Activated T-cell treated with anti-CD3 and anti-CD28 coated beads, Interleukin-2, amount 50 U/mL, for 72 hours (primary cell): Measurements from ENCODE around the gene TSPEAR. TPM values are rescaled to one million over a fixed set of nuclear protein-coding genes. Genes with fewer than 3 reads are reported as not detected.

Source experiments
- ATAC-seq, 2 donors: fragments of 150-1000 bp; cut with Tn5 transposase; replicated peaks in 1 of 2; 2 replicates each; pipeline ENCODE4 v1.10.0; 2021; ENCODE audit warnings: moderate library complexity in 2 of 2, mild to moderate bottlenecking in 1 of 2
- DNase-seq, 2 donors: peaks; one replicate each; pipeline ENCODE4 v3.0.0; 2021 to 2022; ENCODE audit warnings: mixed read lengths in 1 of 2
- H3K27ac Mint-ChIP-seq: one replicate; pipeline ENCODE4 v1.8.0; 2022; ENCODE audit warnings: mild to moderate bottlenecking, moderate library complexity, mixed read lengths
- H3K27me3 Mint-ChIP-seq: one replicate; pipeline ENCODE4 v1.8.0; 2022; ENCODE audit warnings: low read depth, mixed read lengths
- H3K36me3 Mint-ChIP-seq, 2 donors: one replicate each; pipeline ENCODE4 v1.8.0; 2022; ENCODE audit warnings: mixed read lengths in 2 of 2, mild to moderate bottlenecking in 1 of 2; ENCODE audit not compliant: insufficient read depth in 2 of 2
- H3K4me1 Mint-ChIP-seq: one replicate; pipeline ENCODE4 v1.8.0; 2022; ENCODE audit warnings: low read depth, mixed read lengths
- H3K4me3 Mint-ChIP-seq, 2 donors: one replicate each; pipeline ENCODE4 v1.8.0; 2022; ENCODE audit warnings: mild to moderate bottlenecking in 2 of 2, mixed read lengths in 2 of 2, moderate library complexity in 2 of 2
- H3K9me3 Mint-ChIP-seq, 2 donors: one replicate each; pipeline ENCODE4 v1.8.0; 2022; ENCODE audit warnings: mixed read lengths in 2 of 2
- total RNA-seq, 2 donors: library from RNA; stranded (reverse); gene quantifications; one replicate each; pipeline ENCODE4 v1.2.3, GENCODE V29; 2022

TSPEAR gene
- total RNA-seq, 2 donors from 2014 or later, result not detected

DNA sequence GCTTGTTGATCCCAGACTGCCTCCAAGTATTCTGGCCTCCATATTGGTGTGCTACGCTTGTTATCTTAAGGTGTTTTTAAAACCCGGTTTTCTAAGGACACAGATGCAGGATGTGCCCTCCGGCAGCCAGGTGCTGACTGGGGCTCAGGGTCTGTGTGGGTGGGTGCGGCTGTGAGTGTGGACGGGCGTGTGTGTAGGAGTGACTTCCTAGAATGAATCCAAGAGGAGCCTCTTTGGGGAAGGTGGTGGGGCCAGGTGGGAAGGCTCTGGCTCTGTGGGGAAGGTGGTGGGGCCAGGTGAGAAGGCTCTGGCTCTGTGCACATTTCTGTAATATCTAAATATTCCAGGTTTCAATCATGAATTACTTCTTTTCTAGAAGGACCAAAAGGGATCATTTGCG, 12.8 kb upstream of the TSPEAR start:
- DNase-seq (no peak), ATAC-seq (no peak)
- Mint-ChIP-seq H3K4me1 (peaks cover 11% of the 10 kb centered on the region), H3K36me3 (no peaks in the 10 kb centered on the region), H3K27ac (no peak overlapping the region), H3K9me3 (no peaks in the 10 kb centered on the region), H3K27me3 (peaks cover 38% of the 10 kb centered on the region), H3K4me3 (peak overlapping the region; percentile 36 to 50)

DNA sequence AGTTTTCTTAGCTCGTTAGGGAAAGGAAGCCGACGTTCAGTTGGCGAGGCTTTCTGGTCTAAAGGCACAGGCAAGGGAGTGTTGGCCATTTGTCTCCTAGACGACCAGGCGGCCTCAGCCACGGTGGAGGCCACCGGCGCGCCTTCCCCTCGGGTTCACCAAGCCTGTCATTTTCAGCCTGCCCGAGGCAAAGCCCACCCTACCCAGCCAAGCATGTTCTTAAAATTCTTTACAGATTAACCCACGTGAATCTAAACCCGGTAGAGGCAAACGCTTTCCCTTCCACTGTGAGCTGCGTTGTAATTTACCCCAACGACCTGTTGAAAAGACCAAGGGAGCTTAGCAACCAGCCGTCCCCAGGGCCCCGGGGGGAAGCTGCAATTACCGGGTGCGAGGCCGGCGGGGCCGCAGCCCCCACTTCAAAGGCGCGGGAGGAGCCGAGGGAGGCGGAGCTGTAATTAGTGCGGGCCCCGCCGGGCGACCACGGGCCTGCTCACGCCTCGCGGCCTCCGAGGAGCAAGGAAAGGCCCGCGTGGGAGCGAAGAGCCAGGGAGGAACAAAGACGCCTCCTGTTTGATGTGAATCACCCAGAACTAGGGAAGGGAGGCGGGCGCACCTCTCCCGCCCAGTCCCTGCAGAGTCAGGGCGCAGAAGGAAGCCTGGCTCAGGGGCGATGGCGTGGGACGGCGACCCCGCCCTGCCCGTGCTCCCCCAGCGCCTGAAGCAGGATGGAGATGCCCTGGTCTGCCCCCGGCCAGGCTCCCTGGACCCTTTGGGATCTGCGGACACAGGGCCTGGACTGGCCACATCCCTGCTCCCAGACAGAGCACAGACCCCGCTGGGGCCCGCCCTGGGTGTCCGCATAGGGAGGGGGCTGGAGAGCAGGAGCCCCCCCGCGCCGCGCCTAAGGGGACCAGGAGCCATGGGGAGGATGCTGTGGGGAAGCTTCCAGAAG, 12.1 kb upstream of the TSPEAR start:
- DNase-seq, result peak in 1 of 2 donors; percentile 20
- peaks cover 44% of the 10 kb centered on the region for H3K27me3 Mint-ChIP-seq
- no peak overlapping the region for H3K27ac Mint-ChIP-seq
- H3K9me3 Mint-ChIP-seq, result no peaks in the 10 kb centered on the region
- no peaks in the 10 kb centered on the region for H3K36me3 Mint-ChIP-seq
- H3K4me1 Mint-ChIP-seq, result peaks cover 11% of the 10 kb centered on the region
- ATAC-seq, result peak; percentile 24 to 32
- peak overlapping the region; percentile 60 to 68 for H3K4me3 Mint-ChIP-seq

DNA sequence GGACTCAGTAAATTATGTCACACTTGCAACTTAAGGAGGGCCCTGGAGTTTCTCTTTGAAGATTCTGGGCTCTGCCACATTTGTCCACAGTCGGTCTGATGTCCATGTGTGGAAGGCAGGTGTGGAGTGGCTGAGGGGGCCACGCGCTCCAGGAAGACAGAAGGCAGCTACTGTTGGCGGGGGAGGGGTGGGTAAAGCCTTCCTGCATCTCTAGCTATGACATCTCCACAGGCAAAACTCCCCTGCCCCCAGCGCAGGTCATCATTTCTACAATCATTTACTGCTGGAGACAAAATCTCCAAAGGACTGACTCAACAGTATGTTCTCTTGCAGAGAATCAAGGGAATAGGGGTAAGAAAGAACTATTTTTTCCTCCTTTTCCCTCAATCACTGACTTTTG, 11.4 kb upstream of the TSPEAR start:
- DNase-seq, result no peak
- no peak for ATAC-seq
- no peaks in the 10 kb centered on the region for H3K36me3 Mint-ChIP-seq
- peaks cover 11% of the 10 kb centered on the region for H3K4me1 Mint-ChIP-seq
- no peak overlapping the region for H3K27ac Mint-ChIP-seq
- H3K27me3 Mint-ChIP-seq, result peaks cover 48% of the 10 kb centered on the region
- peak overlapping the region in 1 of 2 donors; percentile 68 for H3K4me3 Mint-ChIP-seq
- H3K9me3 Mint-ChIP-seq, result no peaks in the 10 kb centered on the region

DNA sequence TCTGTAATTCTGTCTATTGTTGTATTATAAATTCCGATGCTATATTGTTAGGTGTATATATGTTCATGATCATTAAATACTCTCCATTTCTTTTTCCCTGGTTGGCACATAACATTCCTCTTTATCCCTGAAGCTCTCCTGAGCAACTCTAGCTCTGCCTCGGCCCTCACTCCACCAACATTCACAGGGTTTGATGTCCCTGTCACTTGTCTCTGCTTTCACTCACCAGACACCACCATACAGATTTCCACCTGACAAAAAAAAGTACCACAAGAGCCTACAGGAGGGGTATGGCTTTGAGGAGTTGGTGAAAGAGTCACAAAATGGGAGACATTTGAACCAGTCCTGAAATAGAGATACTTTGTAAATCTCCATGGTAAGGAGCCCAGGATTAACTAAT, 8.8 kb upstream of the TSPEAR start:
- DNase-seq, result no peak
- H3K4me3 Mint-ChIP-seq, result no peak overlapping the region
- no peak for ATAC-seq
- H3K4me1 Mint-ChIP-seq, result peaks cover 11% of the 10 kb centered on the region
- H3K9me3 Mint-ChIP-seq, result no peaks in the 10 kb centered on the region
- H3K27me3 Mint-ChIP-seq, result peaks cover 37% of the 10 kb centered on the region
- H3K36me3 Mint-ChIP-seq, result no peaks in the 10 kb centered on the region
- H3K27ac Mint-ChIP-seq, result no peak overlapping the region

DNA sequence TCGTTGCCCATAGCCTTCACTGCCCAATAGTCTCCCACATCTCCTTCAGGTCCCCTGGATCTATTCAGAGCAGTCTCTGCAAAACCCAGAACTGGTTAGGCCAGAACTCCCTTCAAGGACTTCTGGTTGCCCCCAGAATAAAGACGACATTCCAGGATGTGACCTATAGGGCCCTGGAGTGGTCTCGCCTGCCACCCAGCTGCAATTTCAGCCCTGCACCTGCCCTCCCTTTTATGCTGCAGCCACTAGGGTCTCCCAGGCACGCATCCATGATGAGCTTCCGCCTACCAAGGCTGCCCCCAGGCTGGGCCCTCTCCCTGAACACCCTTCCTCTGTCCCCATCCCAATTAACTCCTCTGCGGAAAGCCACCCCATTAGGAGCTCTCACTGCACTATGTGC, 7.2 kb upstream of the TSPEAR start:
- no peak overlapping the region for H3K27ac Mint-ChIP-seq
- H3K4me1 Mint-ChIP-seq, result peaks cover 5% of the 10 kb centered on the region
- no peaks in the 10 kb centered on the region for H3K9me3 Mint-ChIP-seq
- ATAC-seq (no peak), DNase-seq (no peak)
- H3K4me3 Mint-ChIP-seq, result no peak overlapping the region
- H3K27me3 Mint-ChIP-seq, result peaks cover 45% of the 10 kb centered on the region
- H3K36me3 Mint-ChIP-seq, result no peaks in the 10 kb centered on the region

DNA sequence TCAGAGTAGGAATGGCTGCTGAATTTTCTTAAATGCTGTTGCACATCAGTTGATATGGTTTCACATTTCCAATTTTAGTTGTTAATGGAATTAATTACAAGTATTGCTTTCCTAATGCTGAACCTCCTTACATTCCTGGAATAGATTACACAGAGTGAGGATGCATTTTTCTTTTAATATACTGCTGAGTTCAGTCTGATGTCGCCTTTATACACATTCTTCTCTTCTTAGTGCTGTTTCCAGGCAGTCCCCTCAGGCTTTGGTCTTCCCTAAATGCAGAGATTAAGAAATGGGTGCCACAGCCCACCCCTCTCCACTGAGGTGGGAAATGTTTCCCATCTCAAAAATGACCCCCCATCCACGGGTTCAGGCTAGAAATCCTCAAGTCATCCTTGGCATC, 6.7 kb upstream of the TSPEAR start:
- Mint-ChIP-seq H3K27ac (no peak overlapping the region), H3K4me3 (no peak overlapping the region), H3K36me3 (no peaks in the 10 kb centered on the region), H3K4me1 (peaks cover 2% of the 10 kb centered on the region), H3K9me3 (no peaks in the 10 kb centered on the region), H3K27me3 (peaks cover 45% of the 10 kb centered on the region)
- DNase-seq, result no peak
- ATAC-seq, result no peak

DNA sequence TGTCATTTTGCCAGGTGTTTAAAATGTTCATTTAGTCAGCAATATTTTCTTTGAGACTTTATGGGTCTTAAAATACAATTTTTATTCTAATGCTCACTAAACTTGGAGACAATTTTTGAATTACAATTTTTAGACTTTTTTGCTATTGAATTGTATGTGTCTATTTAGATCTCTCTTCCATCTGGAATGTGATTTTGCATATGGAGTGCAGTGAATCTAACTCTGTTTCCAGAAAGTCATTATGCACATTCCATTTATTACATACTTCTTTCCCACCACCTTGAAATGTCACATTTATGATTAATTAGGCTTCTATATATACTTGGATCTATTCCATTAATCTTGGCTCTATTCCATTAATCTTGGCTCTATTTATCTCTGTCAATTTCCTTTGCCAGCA, 5.6 kb upstream of the TSPEAR start:
- no peak overlapping the region for H3K4me3 Mint-ChIP-seq
- no peaks in the 10 kb centered on the region for H3K9me3 Mint-ChIP-seq
- ATAC-seq (no peak), DNase-seq (no peak)
- H3K27ac Mint-ChIP-seq, result no peak overlapping the region
- no peaks in the 10 kb centered on the region for H3K4me1 Mint-ChIP-seq
- no peaks in the 10 kb centered on the region for H3K36me3 Mint-ChIP-seq
- H3K27me3 Mint-ChIP-seq, result peaks cover 46% of the 10 kb centered on the region

DNA sequence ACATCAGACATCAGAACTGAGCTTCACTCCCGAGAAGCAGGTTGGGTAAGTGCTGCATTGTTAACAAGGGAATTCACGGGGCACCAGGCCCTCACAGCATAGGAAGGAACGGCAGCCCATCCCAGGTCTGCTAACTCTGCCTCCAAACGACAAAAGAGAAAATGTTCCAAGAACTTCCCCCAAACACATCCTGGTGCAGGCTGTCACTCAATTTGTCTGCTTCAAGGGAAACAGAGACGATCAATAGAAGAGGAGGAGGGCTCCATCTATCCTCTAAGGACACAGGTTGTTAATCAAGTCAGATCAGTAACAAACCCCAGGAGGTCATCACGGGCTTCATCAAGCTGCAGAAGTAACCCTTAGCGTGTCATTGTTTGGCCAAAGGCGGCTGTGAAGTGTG, 3.5 kb upstream of the TSPEAR start:
- Mint-ChIP-seq H3K4me1 (peaks cover 10% of the 10 kb centered on the region), H3K27ac (no peak overlapping the region), H3K36me3 (no peaks in the 10 kb centered on the region), H3K9me3 (no peaks in the 10 kb centered on the region), H3K27me3 (peaks cover 60% of the 10 kb centered on the region), H3K4me3 (no peak overlapping the region)
- ATAC-seq, result no peak
- no peak for DNase-seq

DNA sequence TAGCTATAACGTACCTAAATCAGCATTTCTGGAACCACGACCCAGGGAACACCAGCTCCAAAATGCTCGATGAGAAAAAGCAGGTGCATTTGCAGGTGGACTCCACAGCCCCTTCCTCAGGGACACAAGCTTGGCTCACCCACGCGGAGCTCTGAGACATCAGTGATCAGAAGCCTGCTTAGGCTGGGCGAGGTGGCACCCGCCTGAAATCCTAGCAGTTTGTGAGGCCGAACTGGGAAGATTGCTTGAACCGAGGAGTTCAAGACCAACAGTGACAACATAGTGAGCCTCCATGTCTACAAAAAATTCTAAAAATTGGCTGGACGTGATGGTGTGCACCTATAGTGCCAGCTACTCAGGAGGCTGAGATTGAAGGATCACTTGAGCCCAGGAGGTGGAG, 2.5 kb upstream of the TSPEAR start:
- H3K4me3 Mint-ChIP-seq, result no peak overlapping the region
- no peaks in the 10 kb centered on the region for H3K36me3 Mint-ChIP-seq
- peaks cover 66% of the 10 kb centered on the region for H3K27me3 Mint-ChIP-seq

DNA sequence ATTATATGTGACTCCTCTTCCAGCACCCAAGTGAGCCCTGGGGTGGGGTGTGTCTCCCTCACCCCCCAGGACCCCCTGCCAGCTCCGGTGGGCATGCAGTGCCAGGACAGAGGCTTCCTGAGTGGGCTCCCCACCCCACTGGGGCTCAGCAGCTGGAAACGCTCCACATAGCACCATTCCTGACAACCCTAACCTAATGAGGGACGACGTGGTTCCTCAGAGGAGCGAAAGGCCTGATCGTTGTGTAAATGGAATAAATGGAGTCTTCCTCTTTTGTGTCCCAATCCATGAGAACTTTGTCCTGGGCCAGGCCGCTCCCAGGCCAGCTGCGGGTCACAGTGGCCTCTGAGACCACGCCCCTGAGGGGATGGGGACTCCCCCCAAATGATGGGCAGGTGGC, 1.8 kb upstream of the TSPEAR start:
- Mint-ChIP-seq H3K9me3 (no peaks in the 10 kb centered on the region), H3K4me3 (no peak overlapping the region), H3K27ac (no peak overlapping the region), H3K27me3 (peaks cover 65% of the 10 kb centered on the region), H3K4me1 (peaks cover 19% of the 10 kb centered on the region), H3K36me3 (no peaks in the 10 kb centered on the region)
- no peak for ATAC-seq
- DNase-seq, result no peak

More for the DNA sequence above, 2.5 kb upstream of the TSPEAR start:
- H3K4me1 Mint-ChIP-seq, result peaks cover 19% of the 10 kb centered on the region
- no peaks in the 10 kb centered on the region for H3K9me3 Mint-ChIP-seq
- ATAC-seq, result no peak
- DNase-seq, result no peak
- no peak overlapping the region for H3K27ac Mint-ChIP-seq

DNA sequence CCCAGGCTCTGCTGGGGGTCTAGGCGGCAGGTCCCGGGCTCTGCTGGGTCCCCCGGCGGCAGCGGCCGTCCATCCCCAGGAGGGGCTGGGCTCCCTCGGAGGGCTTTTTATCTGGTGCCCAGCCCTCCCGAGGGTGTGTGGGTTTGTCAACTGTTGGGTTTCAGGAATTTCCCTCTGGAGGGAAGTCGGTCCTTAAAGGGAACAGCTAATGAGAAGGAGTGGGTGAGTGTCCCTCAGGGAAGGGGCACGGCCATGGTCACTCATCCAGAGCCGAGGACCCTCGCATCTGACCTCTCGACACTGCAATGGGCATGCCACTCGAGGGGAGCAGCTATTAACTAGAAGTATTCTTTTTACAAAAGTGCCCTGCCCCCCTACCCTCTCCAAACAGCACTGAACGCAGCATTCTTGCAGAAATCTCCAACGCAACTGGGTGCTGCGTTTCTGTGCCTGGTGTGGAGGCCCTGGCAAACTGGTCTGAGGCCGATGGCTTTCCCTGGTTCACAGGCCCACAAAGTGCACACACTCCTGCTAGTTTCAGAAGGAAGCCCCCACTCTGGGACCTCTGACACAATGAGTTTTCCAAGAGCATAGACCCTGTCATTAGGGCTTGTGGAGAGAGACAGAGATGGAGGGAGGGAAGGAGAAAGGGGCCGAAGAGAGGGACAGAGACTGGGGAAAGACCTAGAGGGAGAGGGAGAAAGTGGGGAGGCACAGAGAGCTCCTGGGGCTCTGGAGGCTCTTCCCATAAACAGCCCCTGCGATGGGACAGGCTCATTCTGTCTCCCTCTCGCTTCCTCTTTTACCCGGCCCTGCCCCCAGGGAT, 1.0 kb upstream of the TSPEAR start:
- H3K4me1 Mint-ChIP-seq, result peaks cover 19% of the 10 kb centered on the region
- DNase-seq, result no peak

DNA sequence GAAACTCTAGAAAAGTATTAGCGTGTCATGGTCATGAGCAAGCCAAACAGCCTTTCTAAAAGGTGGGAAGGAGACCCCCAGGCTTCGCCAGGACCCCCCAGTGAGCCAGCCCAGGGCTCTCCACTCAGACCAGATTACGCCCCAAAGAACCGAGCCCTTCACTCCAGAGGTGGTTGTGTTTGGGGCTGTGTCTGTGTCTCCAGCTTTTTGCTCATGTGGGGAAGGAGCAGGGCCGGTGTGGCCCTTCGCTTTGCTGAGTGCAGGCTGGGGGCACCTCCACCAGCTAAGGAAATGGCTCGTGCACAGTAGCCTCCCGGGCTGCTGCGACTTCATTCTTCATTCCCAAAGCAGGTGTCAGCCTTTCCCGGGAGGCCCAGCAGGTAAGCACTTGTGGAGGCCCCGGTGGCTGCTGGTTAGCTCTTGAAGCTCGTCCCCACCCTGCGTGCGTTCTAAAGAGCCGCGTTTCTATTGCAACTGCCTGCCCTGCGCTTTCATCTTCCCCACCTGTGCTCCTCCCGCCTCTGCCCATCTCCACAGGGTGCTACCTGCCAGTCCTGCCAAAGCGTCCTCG, 531 bp downstream of the TSPEAR start:
- Mint-ChIP-seq H3K4me1 (peaks cover 19% of the 10 kb centered on the region), H3K4me3 (peak overlapping the region; percentile 20 to 46), H3K27me3 (peaks cover 87% of the 10 kb centered on the region), H3K27ac (no peak overlapping the region), H3K9me3 (peaks cover under 1% of the 10 kb centered on the region in 2 donors), H3K36me3 (peaks cover under 1 to 4% of the 10 kb centered on the region in 2 donors)
- ATAC-seq (peak in 1 of 2 donors; percentile 35), DNase-seq (no peak)

More for the DNA sequence above, 1.0 kb upstream of the TSPEAR start:
- H3K27me3 Mint-ChIP-seq, result peaks cover 71% of the 10 kb centered on the region
- no peak overlapping the region for H3K27ac Mint-ChIP-seq
- no peak for ATAC-seq
- no peaks in the 10 kb centered on the region for H3K36me3 Mint-ChIP-seq
- no peak overlapping the region for H3K4me3 Mint-ChIP-seq
- no peaks in the 10 kb centered on the region for H3K9me3 Mint-ChIP-seq

DNA sequence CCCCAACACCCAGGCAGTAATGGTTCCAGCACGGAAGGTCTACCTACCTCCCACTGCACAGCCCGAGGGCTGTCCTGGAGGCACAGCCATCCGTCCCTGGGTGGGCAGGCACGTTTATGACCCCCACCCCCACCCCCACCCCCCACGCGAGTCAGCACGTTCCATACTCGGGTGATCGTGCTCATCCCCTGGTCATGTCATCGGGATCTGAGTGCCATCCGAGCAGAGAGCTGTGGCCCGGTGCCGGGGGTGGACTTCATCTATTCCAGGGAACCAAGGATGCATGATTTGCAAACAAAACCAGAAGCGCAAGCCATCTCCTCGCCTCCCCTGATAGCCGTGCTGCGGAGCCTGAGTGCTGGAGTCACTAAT, 1.1 kb downstream of the TSPEAR start:
- H3K27ac Mint-ChIP-seq, result no peak overlapping the region
- peaks cover 3 to 7% of the 10 kb centered on the region in 2 donors for H3K36me3 Mint-ChIP-seq
- peaks cover 19% of the 10 kb centered on the region for H3K4me1 Mint-ChIP-seq
- H3K27me3 Mint-ChIP-seq, result peaks cover 93% of the 10 kb centered on the region
- peaks cover 3% of the 10 kb centered on the region in 2 donors for H3K9me3 Mint-ChIP-seq
- H3K4me3 Mint-ChIP-seq, result peak overlapping the region in 1 of 2 donors; percentile 46
- DNase-seq (no peak), ATAC-seq (no peak)
